HG03457 (cell line): ENCODE measurements around the gene RACK1.

Experiments used
- ATAC-seq: cut with Tn5 transposase; IDR thresholded peaks from one replicate; pipeline ENCODE4 v1.9.1; 2021; ENCODE audit warnings: moderate number of reproducible peaks; ENCODE audit not compliant: unreplicated experiment

RACK1 gene

DNA sequence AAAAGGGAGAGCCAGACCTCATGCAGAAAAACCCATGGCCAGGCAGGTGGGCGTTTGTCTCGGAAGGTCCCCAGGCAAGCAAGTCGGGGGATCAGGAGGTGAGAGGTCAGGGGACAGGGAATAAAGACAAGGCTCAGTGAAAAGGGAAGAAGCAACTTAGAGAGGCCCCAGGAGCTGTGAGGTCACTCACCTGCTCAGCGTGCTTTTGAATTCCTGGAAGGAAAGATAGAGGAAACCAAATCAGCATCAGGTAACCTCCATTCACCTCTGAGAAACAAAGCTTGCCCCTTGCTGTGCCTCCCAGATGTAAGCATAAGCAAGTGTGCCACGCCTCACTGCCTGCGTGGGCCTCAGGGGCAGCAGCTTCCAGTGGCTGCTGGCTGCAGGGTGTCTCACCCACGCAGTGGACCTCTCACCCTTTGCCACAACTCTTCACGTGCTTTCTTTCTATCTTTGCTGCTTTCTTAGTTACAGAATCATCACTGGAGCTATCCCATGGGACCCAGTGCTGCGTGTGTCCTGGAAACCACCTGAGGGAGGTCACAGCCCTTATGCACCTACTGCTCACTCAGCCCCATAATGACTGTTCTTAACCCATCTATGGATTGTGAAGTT lies 44.7 kb downstream of the RACK1 start:
- peak; percentile 52 for ATAC-seq

DNA sequence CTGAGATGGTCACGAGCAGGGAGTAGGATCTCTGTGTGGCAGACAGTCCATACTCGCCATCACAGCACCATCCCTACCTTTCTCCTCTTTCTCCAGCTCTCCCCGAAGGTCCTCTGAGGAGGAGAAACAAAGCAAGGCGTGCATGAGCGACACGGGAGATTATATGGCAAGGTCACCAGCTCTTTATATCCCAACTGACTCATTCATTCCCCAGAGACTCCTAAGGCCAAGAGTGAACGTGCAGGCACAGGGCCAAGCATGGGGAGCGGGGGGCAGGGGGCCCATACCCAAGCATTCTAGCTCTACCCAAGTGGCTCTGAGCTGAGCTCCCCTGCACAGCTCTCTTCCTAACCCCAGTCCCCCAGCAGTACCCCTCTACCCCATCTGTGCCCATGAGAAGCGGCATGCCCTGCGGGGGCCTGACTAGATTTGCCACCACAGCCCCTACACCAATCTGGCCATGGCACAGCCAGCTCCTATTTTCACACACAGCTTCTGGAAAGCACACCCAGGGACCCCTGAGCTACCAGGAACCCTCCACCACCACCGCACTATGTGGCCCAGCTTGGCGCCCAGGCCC lies 45.5 kb downstream of the RACK1 start:
- no peak for ATAC-seq

DNA sequence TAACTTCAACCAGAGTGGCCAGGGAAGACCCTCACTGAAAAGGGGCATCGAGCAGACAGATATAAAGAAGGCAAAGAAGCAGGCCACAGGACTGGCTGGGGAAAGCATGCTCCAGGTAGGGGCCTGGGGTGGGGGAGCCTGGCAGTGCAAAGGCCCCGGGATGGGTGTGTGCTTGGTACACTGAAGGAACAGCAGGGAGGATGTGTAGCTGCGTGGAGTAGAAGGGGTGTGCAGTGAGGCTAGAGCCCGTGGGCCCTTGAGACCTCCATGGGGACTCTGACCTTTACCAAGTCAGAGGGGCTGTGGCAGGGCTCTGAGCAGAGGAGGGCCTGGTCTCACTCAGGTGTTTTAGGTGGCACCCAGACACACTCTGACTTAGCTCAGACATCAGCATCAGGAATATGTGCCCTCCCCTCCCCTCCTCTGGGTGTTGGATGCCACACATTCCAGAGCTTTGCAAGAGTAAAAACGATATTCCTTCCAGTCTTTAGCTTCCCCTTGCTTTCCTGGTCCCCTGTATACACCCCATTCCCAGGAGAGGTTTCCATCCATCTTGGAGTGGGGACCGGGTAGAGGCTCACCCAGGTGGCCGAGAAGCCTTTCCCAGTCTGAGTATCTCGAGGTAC lies 46.3 kb downstream of the RACK1 start:
- ATAC-seq, result no peak

DNA sequence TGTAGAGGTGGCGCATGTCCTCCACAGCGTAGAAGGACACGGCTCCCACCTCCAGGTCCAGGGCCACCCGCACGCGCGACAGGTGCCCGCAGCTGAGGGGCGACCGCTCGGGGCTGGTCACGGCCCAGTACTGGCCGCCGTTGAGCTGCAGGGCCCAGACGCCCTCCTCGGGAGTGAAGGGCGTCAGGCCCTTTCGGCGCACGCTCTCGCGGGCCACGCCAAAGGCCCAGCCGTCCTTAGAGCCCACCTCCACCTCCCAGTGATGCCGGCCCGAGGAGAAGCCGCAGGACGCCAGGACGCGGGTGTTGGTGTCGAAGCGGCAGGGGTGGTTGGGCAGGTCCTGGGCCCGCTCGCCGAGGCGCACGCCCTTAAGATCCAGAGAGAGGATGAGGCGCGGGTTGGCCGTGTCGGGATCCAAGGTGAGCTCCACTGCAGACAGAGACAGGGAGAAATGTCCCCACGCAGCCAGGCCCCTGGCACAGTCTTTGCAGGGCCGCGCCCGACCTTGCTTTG lies 48.4 kb downstream of the RACK1 start:
- no peak for ATAC-seq

GRCh38 chr5:181194489-181195248 lies 49.0 kb downstream of the RACK1 start:
- ATAC-seq, result no peak

DNA sequence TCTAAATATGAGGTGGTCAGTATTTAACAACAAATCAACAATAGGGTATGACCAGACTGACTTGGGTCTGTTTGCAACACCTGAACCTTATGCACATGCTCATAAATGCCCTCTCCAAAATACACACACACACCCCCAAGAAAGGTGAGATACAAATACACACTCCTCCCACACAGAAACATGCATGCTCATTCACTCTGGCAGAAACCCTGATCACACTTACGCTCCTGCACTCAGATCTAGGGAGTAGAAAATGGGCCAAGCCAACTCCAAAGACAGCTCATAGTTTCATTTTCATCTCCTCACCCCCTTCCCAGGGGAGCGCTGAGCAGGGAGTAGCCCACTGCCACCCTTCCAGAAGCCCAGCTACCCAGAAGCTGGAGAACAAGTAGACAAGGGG lies 50.0 kb downstream of the RACK1 start:
- no peak for ATAC-seq

GRCh38 chr5:181192337-181193046 lies 51.2 kb downstream of the RACK1 start:
- no peak for ATAC-seq

DNA sequence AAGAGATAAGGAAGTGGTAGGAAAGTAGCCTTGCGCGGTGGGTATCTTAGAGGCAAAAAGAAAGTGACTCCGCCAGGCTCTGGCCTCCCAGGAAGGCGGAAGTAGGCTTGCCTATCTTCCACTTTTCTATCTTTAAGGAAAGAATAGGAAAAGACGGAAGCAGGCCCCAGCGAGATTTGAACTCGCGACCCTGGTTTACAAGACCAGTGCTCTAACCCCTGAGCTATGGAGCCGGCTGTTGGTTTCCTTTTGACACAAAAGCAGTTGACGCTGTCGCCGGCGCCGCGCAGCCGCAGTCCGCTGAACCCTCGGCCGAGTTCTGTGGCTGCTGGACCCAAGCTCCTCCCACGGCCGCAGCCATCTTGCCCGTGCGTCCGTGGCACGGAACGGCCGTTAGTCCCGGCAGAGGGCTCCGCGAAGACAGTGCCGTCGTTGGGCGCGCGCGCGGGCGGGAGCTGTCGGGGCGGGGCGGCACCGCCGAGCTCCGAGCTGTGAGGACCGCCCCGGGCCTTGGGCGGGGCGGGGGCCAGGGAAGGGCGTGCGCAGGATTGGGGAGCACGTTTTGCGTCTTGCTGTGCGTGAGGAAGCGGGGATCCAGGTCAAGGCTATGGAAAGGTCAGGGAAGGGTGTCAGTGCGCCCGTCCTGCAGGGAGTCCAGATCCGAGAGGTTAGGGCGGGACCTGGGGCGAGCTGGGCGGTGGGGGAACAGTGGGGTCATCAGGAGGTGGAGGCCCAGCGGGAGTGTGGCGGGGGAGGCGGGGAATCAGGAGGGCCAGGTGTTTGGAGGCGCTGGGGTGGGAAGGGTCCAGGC lies 52.0 kb downstream of the RACK1 start:
- ATAC-seq, result peak; percentile 49

- ATAC-seq, result peak; percentile 1
These were observed 52.8 kb downstream of the RACK1 start for GRCh38 chr5:181190711-181191525.

DNA sequence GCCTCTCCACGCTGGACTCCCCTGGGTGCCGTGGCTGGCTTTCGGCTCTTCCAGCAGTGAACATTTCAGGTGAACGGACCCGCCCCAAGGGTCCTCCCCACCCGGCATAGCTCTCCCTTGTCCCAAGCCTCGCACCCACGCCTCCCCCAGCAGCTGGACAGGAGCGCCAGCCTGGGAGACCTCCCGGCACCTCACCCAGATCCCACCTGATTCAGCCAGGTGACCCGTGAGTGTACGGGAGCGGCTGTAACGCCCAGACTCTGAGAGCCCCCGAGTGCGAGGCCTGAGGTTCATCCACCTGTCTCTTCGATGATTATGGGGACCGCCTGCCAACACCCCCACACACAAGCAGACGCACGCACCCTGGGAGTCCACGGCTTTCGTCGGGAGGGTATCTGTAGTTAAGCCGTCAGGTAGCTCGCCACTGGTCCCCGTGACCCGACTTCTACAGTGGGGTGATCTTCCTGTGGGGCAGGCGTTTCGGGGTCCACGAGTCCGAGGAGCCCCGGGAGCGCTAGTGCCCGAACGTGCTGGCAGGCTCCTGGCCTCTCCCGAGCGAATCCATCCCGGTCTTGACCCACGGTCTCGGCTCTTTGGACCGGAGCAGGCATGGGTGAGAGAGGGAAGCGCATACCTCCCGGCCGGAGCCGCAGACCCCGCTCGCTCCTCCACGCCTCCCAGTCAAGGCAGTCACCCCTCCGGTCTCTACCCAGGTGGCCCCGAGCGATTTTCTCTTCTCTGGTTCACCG lies 53.6 kb downstream of the RACK1 start:
- no peak for ATAC-seq

DNA sequence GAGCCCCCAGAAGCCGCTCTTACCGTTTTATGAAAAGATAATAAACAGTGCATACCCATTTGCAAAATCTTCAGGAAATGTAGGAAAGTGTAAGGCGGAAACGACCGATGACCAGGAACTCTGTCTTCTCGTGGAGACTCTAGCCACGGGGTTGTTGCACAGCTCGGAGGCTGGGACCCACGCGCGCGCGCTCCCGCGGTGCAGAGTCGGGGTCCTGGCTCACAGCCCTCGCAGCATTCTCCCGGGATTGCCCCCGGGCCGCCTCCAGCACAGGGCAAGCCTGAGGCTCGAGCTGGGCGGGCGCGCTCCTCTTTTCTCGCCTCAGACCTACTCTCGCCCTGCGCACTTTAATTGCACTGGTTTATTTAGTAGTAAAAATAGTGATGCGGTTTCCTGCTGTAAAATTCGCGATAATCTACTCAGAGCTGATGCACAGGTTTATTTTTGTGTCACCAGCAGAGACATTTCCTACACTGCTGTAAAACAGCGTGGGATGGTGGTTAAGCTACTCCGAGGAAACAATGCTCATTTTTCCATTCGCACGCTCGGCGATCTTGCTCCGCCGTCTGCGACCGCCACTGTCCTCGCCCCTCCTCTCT lies 54.2 kb downstream of the RACK1 start:
- ATAC-seq, result no peak

DNA sequence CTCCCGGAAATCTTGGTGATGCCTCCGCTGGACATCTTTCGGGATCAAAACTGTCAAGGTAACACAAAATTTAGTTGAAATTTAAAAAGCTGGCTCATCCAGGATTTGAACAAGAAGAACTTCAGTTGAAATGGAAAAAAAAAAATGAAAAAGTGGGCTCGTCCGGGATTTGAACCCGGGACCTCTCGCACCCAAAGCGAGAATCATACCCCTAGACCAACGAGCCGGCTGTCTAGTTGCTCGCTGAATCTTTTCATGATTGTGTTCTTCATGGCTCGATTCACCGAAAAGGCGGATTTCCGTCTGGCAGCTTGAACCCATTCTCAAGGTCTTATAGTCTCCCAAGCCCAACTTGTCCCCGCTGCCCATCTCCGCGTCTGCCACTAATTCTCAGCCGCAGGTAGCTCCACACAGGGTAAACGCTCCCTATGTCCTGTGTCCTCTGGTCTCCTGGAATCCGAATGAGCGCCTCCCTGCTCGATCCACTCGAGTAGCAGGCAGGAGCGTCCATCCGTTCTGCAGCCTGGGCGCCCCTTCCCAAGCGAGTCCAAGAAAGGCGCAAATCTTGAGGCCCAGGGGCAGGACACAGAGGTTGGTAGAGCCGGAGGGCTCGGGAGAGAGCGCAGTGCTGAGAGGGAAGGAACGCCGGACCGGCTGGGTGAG lies 54.9 kb downstream of the RACK1 start:
- no peak for ATAC-seq

- ATAC-seq, result no peak
These were observed 56.0 kb downstream of the RACK1 start for GRCh38 chr5:181187500-181188213.

DNA sequence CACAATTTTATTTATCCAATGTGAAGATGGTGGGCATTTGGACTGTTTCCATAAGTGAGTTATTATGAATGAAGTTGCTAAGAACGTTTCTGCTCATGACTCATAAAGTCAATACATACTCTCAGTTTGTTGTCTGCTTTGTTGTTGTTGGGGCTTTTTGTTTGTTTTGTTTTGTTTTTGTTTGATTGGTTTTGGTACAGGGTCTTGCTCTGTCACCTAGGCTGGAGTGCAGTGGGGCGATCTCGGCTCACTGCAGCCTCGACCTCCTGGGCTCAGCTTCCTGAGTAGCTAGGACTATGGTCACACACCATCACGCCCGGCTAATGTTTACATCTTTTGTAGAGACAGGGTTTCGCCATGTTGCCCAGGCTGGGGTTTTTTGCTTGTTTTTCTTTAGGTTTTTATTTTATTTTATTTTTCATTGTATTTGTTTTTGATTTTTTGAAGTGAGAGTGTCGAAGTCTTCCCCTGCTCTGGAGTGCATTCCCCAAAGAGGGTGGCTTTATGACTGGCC lies 56.7 kb downstream of the RACK1 start:
- ATAC-seq, result no peak
